Activated CD8-positive, alpha-beta T cell treated with anti-CD3 and anti-CD28 coated beads, Interleukin-2, amount 10 ng/mL, durations not matched to agents 7 days and 5 days (primary cell): ENCODE results near the gene KCNJ5. TPM values are rescaled to one million over a fixed set of nuclear protein-coding genes. Genes with fewer than 3 reads are reported as not detected.

Experiments used
- ATAC-seq: fragments of 150-1000 bp; cut with Tn5 transposase; one replicate; pipeline ENCODE4 v1.10.0; 2021; ENCODE audit warnings: moderate library complexity
- CTCF ChIA-PET: fragments of 350-600 bp; sonication (Branson Sonifier 250); formaldehyde crosslinking; loops from one replicate; lab custom pipeline; 2021; ENCODE audit warnings: antibody characterized with exemption; lab: Charles Lee
- POLR2A ChIA-PET: fragments of 350-600 bp; sonication (Branson Sonifier 250); formaldehyde crosslinking; loops from one replicate; lab custom pipeline; 2021; ENCODE audit warnings: antibody characterized with exemption; lab: Charles Lee
- DNase-seq: peaks from one replicate; pipeline ENCODE4 v3.0.0-alpha.2; 2020
- H3K27ac Mint-ChIP-seq: one replicate; pipeline ENCODE4 v1.8.0; 2021; ENCODE audit warnings: mild to moderate bottlenecking, mixed read lengths
- H3K27me3 Mint-ChIP-seq: one replicate; pipeline ENCODE4 v1.8.0; 2021; ENCODE audit warnings: low read depth, mixed read lengths
- H3K36me3 Mint-ChIP-seq: one replicate; pipeline ENCODE4 v1.8.0; 2021; ENCODE audit warnings: low read depth, mixed read lengths
- H3K4me1 Mint-ChIP-seq: one replicate; pipeline ENCODE4 v1.8.0; 2021; ENCODE audit warnings: low read depth, mixed read lengths
- H3K4me3 Mint-ChIP-seq: one replicate; pipeline ENCODE4 v1.8.0; 2021; ENCODE audit warnings: mild to moderate bottlenecking, mixed read lengths
- H3K9me3 Mint-ChIP-seq: one replicate; pipeline ENCODE4 v1.8.0; 2022; ENCODE audit warnings: mixed read lengths; ENCODE audit not compliant: insufficient read depth
- total RNA-seq, 2 experiments: library from RNA; stranded (reverse); gene quantifications; one replicate each; pipeline ENCODE4 v1.2.3, GENCODE V29; 2021

The KCNJ5 gene
- total RNA-seq, 2 experiments from 2014 or later, result not detected

DNA sequence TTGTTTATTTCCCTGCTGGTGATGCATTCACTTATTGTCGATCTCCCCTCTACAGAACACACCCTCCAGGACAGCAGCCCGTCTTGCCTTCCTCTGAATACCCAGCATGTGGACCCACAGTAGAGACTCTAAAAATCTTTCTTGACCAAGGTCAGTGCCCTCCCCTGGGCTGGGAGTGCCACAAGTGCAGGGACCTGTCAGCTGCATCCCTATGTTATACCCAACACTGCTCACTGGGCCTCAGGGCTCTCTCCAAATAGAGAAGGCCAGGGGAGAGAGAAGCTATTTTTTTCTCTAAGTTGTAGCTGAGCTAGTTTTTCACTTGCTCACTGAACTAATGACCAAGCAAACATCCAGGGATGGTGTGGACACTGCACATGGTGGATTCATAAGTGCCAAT is 33.8 kb upstream of the KCNJ5 start:
- H3K9me3 Mint-ChIP-seq, result no peaks in the 10 kb centered on the region
- CTCF ChIA-PET, result interaction anchor here (0.9 to 4.4 kb wide), 9 partner anchors 11 to 700 kb away, joined by 3 to 38 read pairs (median 6); no protein-coding TSS in a partner anchor

DNA sequence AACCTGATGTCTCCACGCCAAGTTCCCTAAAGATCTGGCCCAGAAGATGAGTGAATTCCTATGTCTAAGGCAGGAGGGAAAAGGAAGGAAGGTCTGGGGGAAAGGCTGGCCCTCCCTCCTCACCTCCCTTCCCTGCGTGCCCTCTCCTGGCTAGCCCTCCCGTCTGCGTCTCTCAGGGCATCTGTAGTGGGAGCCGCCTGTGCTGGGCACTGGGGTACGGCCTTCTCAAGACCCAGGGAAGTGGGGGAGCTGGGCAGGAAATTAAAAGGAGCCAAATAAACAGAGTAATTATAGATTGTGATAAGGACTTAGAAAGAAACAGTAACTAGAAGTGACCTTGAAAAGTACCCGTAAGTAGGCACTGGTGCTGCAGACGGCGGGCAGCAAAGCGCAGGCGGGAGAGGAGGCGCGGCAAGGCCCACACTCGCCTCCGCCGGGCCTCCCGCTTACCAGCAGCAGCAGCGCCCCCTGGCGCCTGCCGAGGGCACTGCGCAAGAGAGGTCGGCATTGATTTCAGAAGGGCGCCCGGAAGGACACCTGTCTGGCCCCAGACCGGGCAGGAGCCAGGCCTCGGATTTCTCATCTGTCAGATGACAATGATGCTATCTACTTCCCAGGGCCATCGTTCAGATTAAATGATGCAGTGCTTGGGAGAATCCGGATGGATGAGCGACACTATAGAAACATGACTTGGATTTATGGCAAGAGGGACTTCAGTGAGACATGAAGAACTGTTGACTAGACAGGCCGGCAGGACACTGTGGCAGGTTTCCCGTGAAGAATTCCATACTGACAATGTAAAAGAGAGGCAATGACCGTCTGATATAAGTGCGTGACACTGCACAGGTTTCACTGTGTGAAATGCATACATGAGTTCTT is 31.4 kb upstream of the KCNJ5 start:
- POLR2A ChIA-PET, result no interaction called here
- peak; percentile 82 for DNase-seq
- Mint-ChIP-seq H3K27ac (no peak overlapping the region), H3K36me3 (no peaks in the 10 kb centered on the region), H3K4me1 (peaks cover 8% of the 10 kb centered on the region), H3K27me3 (peaks cover 18% of the 10 kb centered on the region), H3K9me3 (no peaks in the 10 kb centered on the region), H3K4me3 (no peak overlapping the region)
- CTCF ChIA-PET, result interaction anchor here (0.8 to 4.4 kb wide), 11 partner anchors 9 to 703 kb away, joined by 3 to 38 read pairs (median 7); no protein-coding TSS in a partner anchor
- ATAC-seq, result peak; percentile 92

More for the DNA sequence above, 33.8 kb upstream of the KCNJ5 start:
- Mint-ChIP-seq H3K4me3 (no peak overlapping the region), H3K4me1 (peaks cover 8% of the 10 kb centered on the region), H3K36me3 (no peaks in the 10 kb centered on the region), H3K27ac (no peak overlapping the region), H3K27me3 (peaks cover 13% of the 10 kb centered on the region)
- POLR2A ChIA-PET, result interaction anchor here (0.7 kb wide), 1 partner anchor 215 kb away, joined by 3 read pairs; no protein-coding TSS in a partner anchor
- ATAC-seq (no peak), DNase-seq (no peak)

DNA sequence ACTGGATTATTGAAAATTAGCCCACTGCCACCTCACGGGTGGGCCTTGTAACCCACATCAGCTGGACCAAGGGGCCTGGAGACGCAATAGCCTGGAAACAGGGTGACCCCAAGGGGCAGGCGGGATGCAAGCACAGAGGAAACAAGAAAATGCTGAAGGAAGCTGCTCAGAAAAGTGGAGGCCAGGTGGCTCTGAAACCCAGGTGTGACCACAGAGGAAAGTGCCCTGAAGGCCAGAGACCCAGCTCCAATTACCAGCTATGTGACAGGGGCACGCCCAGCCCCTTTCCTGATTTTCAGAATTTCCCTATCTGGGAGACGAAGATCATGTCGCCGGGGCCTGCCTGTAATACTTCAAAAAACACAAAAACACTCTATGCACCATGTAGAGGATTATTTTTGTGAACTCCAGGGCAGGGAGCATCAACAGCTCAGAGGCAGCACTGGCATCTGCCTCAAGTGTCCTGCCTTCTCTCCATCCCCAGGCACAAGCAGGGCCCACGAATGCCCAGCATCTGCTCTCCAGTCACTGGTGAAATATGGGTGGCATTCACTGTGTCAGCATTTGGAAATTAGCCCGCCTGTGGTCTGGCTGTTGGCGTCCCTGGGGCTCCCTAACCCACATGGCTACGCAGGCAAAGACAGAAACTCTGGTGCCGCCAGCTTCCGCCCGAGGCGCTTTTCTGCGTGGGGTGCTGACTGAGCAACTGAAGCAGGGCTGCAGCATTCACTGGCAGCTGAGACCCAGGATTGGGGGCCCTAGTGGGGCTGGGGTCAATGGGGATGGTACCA is 30.4 kb upstream of the KCNJ5 start:
- Mint-ChIP-seq H3K4me3 (no peak overlapping the region), H3K36me3 (no peaks in the 10 kb centered on the region), H3K9me3 (no peaks in the 10 kb centered on the region), H3K4me1 (peaks cover 8% of the 10 kb centered on the region), H3K27me3 (peaks cover 15% of the 10 kb centered on the region), H3K27ac (no peak overlapping the region)
- DNase-seq (no peak), ATAC-seq (no peak)
- ChIA-PET POLR2A (no interaction called here), CTCF (interaction anchor here (0.6 to 4.4 kb wide), 8 partner anchors 15 to 703 kb away, joined by 3 to 38 read pairs (median 5); no protein-coding TSS in a partner anchor)

DNA sequence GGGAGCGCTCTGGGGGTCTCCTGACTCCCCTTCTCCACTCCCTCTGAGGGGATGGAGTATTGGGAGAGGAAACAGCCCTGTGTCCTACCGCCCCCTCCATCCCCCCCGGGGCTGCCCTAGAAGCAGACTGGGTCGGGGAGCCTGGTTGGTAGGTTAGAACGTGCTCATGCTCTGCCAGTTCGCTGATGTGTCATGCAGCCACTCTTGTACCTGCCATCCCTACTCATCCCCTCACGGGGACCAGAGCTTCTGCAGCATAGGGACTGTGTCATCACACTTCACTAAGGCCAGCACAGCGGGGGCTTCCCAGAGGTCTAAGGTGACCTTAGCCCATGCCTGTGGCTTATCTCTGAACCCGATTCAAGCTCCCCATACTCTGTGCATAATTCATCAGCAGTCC is 28.8 kb upstream of the KCNJ5 start:
- Mint-ChIP-seq H3K4me1 (peaks cover 8% of the 10 kb centered on the region), H3K36me3 (no peaks in the 10 kb centered on the region), H3K4me3 (no peak overlapping the region), H3K27me3 (peaks cover 12% of the 10 kb centered on the region), H3K9me3 (no peaks in the 10 kb centered on the region), H3K27ac (no peak overlapping the region)
- DNase-seq (no peak), ATAC-seq (no peak)
- ChIA-PET POLR2A (no interaction called here), CTCF (no interaction called here)

DNA sequence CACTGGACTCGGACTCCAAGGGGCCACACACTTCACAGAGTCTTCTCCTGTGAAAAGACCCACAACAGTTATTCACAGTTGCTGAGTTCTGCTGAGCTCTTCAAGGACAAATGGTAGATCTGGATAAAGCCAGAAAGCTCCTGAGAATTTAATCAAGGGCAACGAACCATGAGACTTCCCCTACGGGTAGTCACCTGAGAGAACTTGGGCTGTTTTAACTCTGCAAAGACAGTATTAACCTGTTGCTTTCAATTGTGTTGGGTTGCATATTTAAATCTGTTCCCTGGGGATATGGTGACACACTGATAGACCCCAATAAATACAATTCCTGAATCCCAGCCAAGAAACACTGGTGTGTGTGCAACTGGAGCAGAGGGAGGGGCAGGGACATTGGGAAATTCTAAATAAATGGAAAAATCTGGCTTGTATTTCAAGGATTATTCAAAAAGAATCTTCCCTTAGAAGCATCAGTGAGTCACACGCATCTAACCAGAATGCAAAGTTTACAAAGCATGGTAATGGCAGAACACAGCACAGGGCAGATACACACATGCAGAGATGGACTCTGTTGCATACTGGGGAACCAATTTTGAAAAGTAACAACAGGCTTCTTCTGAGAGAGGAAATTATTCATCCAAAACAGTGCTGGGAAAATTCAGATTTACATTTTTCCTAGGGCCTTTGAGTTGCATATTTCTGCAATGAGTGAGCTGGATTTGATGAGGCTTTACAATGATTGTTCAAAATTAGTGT is 28.1 kb upstream of the KCNJ5 start:
- peaks cover 12% of the 10 kb centered on the region for H3K27me3 Mint-ChIP-seq
- H3K4me3 Mint-ChIP-seq, result no peak overlapping the region
- H3K4me1 Mint-ChIP-seq, result peaks cover 8% of the 10 kb centered on the region
- no peaks in the 10 kb centered on the region for H3K36me3 Mint-ChIP-seq
- H3K9me3 Mint-ChIP-seq, result no peaks in the 10 kb centered on the region
- CTCF ChIA-PET, result interaction anchor here (1.0 kb wide), 1 partner anchor 705 kb away, joined by 3 read pairs; no protein-coding TSS in a partner anchor
- no peak overlapping the region for H3K27ac Mint-ChIP-seq
- POLR2A ChIA-PET, result no interaction called here
- no peak for DNase-seq
- no peak for ATAC-seq

DNA sequence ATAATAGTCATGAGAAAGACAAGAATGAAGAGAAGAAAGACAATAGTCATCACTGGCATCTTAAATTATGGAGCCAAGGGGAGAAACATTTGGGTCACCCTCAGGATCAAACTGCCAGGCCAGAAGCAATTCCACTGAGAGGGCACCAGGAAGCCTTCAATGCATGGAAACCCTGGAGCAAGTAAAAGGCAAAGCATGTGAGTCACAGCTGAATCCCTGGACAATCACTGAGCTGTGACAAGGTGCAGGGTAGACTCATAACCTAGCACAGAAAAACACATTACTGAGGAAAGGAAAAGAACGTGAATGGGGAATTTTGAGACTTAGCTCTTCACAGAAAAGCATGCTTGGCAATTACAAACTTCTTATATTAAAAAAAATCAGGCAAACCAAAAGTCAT is 25.7 kb upstream of the KCNJ5 start:
- Mint-ChIP-seq H3K27ac (no peak overlapping the region), H3K27me3 (peaks cover 8% of the 10 kb centered on the region), H3K9me3 (no peaks in the 10 kb centered on the region), H3K4me3 (no peak overlapping the region), H3K4me1 (no peaks in the 10 kb centered on the region), H3K36me3 (no peaks in the 10 kb centered on the region)
- ATAC-seq, result no peak
- ChIA-PET CTCF (interaction anchor here (1.0 to 1.7 kb wide), 4 partner anchors 17 to 708 kb away, joined by 3 to 5 read pairs (median 4); no protein-coding TSS in a partner anchor), POLR2A (no interaction called here)
- no peak for DNase-seq

DNA sequence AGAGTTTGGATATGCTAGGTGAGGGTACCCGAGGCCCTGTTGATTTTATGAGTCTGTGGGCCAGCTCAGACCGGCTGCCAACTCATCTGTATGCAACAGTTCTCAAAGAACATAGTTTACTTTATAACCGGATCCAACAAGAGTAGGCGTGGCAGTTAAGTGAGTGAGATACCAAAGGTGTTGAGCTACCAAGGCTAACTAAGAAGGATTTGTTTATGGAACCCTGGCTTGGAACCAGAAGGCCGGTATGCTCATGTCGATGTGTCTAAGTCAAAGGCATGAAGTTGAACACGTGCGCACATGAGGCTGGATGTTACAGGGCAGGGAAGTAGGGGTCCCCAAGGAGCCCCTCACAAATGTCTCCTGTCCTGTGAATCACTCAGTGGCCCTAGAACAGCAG is 23.9 kb upstream of the KCNJ5 start, which contains the start of gene KCNJ1:
KCNJ1 (minus strand) TSS at position 20 of the 400 bp plus-strand sequence. CDS start 27,053 bp downstream, outside the sequence.
- CTCF ChIA-PET, result interaction anchor here (1.4 kb wide), 2 partner anchors 37 to 710 kb away, joined by 3 to 4 read pairs; no protein-coding TSS in a partner anchor
- Mint-ChIP-seq H3K4me1 (no peaks in the 10 kb centered on the region), H3K4me3 (no peak within 1 kb of the TSS), H3K27ac (no peak within 1 kb of the TSS), H3K36me3 (no peaks in the 10 kb centered on the region), H3K9me3 (no peaks in the 10 kb centered on the region), H3K27me3 (peaks cover 8% of the 10 kb centered on the region)
- ATAC-seq (peak; percentile 45), DNase-seq (peak; percentile 60)
- POLR2A ChIA-PET, result no interaction called here

DNA sequence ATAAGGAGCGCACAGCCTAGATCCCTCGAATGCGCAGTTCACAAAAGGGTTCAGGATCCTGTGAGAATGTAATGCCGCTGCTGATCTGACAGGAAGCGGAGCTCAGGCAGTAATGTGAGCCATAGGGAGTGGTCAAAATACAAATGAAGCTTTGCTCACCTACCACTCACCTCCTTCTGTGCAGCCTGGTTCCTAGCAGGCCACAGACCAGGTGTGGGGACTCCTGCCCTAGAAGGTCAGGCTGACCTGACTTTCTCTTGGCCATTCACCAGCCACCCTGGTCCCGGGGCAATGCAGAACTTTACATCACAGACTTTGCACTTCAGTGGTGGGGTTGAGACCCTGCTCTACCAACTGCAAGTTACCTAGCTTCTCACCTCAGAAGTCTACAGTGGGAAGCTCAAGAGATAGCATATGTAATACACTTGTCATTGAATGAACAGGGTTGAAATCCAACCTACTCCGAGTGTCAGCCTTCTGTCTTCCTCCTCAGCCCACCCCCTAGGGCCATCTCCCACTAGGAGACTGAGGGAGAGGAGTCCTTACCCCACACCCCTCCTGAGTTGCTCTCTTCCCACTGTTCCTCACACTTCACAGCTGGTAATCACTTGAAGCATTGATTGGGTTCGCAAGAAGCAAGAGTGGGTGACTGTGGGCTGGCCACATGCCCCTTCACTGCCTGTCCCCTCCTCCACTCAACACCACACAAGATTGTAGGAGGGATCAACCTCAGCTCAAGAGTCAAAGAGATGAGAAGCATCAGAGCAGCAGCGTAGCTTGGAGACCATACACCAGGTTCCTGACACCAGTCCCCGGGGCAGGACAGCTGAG is 22.1 kb upstream of the KCNJ5 start:
- Mint-ChIP-seq H3K4me3 (no peak overlapping the region), H3K27me3 (peaks cover 10% of the 10 kb centered on the region), H3K27ac (no peak overlapping the region), H3K9me3 (no peaks in the 10 kb centered on the region), H3K36me3 (no peaks in the 10 kb centered on the region), H3K4me1 (peaks cover 5% of the 10 kb centered on the region)
- ChIA-PET POLR2A (no interaction called here), CTCF (interaction anchor here (0.8 to 1.7 kb wide), 6 partner anchors 10 to 712 kb away, joined by 3 to 13 read pairs (median 6); no protein-coding TSS in a partner anchor)
- peak; percentile 69 for ATAC-seq
- DNase-seq, result peak; percentile 62

DNA sequence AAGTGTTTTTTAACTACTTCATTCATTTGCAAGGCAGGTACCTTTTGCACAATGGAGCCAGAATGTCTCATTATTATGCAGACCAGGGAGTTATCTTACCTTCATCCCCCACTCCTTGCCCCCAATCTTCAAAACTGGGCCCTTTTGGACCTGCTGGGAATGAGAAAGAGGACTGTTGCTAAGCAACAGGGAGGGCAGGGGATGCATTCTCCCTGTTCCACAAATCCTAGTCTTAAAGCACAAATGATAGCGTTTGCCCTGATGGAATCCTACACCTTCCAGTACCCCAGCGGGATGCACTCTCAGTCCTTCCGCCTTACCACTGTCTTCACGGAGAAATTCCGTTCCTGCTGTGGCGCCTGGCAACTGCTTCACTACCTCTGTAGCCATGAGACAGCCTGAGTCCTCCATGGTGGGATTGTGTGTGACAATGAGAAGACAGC is 20.0 kb upstream of the KCNJ5 start:
- Mint-ChIP-seq H3K36me3 (no peaks in the 10 kb centered on the region), H3K27ac (no peak overlapping the region), H3K4me1 (peaks cover 5% of the 10 kb centered on the region), H3K27me3 (peaks cover 16% of the 10 kb centered on the region), H3K4me3 (no peak overlapping the region), H3K9me3 (no peaks in the 10 kb centered on the region)
- ChIA-PET CTCF (no interaction called here), POLR2A (no interaction called here)
- DNase-seq (no peak), ATAC-seq (no peak)

DNA sequence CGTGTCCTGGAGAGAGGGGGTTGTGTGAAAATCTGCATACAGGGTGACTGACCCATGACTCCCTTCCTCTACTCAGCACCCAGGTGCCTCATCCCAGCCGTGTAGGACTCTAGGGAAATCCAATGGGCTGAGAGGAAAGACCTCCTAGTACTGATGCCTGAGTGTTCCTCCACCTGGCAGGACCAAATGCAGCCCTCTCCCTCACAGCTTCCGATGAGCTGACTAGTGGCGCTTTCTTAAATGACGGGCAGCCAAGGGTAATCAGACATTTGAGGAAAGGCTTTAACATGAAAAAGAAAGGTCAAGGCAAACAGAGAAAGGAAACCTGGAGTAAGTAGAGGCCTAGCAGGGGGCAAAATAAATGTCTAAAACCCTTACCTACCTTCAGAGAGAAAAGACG is 19.1 kb upstream of the KCNJ5 start:
- Mint-ChIP-seq H3K4me1 (peaks cover 5% of the 10 kb centered on the region), H3K27me3 (peaks cover 18% of the 10 kb centered on the region), H3K4me3 (no peak overlapping the region), H3K27ac (no peak overlapping the region), H3K36me3 (no peaks in the 10 kb centered on the region), H3K9me3 (no peaks in the 10 kb centered on the region)
- ATAC-seq (no peak), DNase-seq (no peak)
- ChIA-PET CTCF (interaction anchor here (1.0 kb wide), 1 partner anchor 13 kb away, joined by 3 read pairs; no protein-coding TSS in a partner anchor), POLR2A (no interaction called here)
